Neural crest cell (in vitro differentiated cells): ENCODE results near the gene JOSD1. TPM values are rescaled to one million over a fixed set of nuclear protein-coding genes. Genes with fewer than 3 reads are reported as not detected.

Source experiments
- DNase-seq: peaks from one replicate; pipeline ENCODE4 v3.0.0; 2021; ENCODE audit warnings: low read depth, mixed read lengths, low spot score
- H3K27ac Mint-ChIP-seq: one replicate; pipeline ENCODE4 v1.8.0; 2021; ENCODE audit warnings: mild to moderate bottlenecking, mixed read lengths; ENCODE audit not compliant: unreplicated experiment
- H3K27me3 Mint-ChIP-seq: 2 replicates; pipeline ENCODE4 v1.8.0; 2021; ENCODE audit warnings: low read depth, mild to moderate bottlenecking, mixed read lengths
- H3K36me3 Mint-ChIP-seq: 2 replicates; pipeline ENCODE4 v1.8.0; 2021; ENCODE audit warnings: low read depth, mild to moderate bottlenecking, mixed read lengths
- H3K4me1 Mint-ChIP-seq: 2 replicates; pipeline ENCODE4 v1.8.0; 2021; ENCODE audit warnings: mixed read lengths
- H3K4me3 Mint-ChIP-seq: one replicate; pipeline ENCODE4 v1.8.0; 2021; ENCODE audit warnings: mild to moderate bottlenecking, mixed read lengths
- H3K9me3 Mint-ChIP-seq: 2 replicates; pipeline ENCODE4 v1.8.0; 2021; ENCODE audit warnings: mixed read lengths
- total RNA-seq: library from RNA; stranded (reverse); gene quantifications from 2 replicates; pipeline ENCODE4 v1.2.1, GENCODE V29; 2021
- TF ChIP-seq, protein P1 (sequence below): fragments of 200-600 bp; sonication (generic); conservative IDR thresholded peaks from 2 replicates; pipeline ENCODE4 v1.5.0; 2021; ENCODE audit warnings: antibody characterized with exemption, mild to moderate bottlenecking

JOSD1 gene
- total RNA-seq, 1 donor from 2014 or later: 51.8 TPM

DNA sequence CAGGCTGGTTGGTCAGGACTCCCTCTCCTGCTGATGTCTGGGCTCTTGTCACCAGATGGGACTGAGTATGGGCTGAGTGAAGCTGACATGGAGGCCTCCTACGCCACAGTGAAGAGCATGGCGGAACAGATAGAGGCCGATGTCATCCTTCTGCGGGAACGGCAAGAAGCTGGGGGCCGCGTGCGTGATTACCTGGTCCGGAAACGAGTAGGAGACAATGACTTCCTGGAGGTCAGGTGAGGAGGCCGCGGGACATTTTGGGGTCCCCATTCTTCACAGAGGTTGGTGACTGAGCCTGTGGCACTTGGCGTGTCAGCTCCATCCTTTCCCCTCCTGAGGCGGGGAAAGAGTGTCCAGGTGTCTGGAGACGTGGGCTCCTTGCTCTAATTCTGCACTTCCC, 15.1 kb upstream of the JOSD1 start:
- TF ChIP-seq, protein P1, sequence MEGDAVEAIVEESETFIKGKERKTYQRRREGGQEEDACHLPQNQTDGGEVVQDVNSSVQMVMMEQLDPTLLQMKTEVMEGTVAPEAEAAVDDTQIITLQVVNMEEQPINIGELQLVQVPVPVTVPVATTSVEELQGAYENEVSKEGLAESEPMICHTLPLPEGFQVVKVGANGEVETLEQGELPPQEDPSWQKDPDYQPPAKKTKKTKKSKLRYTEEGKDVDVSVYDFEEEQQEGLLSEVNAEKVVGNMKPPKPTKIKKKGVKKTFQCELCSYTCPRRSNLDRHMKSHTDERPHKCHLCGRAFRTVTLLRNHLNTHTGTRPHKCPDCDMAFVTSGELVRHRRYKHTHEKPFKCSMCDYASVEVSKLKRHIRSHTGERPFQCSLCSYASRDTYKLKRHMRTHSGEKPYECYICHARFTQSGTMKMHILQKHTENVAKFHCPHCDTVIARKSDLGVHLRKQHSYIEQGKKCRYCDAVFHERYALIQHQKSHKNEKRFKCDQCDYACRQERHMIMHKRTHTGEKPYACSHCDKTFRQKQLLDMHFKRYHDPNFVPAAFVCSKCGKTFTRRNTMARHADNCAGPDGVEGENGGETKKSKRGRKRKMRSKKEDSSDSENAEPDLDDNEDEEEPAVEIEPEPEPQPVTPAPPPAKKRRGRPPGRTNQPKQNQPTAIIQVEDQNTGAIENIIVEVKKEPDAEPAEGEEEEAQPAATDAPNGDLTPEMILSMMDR: no peak
- H3K9me3 Mint-ChIP-seq: no peaks in the 10 kb centered on the region
- no peak overlapping the region for H3K27ac Mint-ChIP-seq
- H3K36me3 Mint-ChIP-seq: peaks cover 7% of the 10 kb centered on the region
- H3K4me3 Mint-ChIP-seq: no peak overlapping the region
- H3K4me1 Mint-ChIP-seq: peaks cover 35% of the 10 kb centered on the region
- DNase-seq: no peak
- H3K27me3 Mint-ChIP-seq: no peaks in the 10 kb centered on the region

DNA sequence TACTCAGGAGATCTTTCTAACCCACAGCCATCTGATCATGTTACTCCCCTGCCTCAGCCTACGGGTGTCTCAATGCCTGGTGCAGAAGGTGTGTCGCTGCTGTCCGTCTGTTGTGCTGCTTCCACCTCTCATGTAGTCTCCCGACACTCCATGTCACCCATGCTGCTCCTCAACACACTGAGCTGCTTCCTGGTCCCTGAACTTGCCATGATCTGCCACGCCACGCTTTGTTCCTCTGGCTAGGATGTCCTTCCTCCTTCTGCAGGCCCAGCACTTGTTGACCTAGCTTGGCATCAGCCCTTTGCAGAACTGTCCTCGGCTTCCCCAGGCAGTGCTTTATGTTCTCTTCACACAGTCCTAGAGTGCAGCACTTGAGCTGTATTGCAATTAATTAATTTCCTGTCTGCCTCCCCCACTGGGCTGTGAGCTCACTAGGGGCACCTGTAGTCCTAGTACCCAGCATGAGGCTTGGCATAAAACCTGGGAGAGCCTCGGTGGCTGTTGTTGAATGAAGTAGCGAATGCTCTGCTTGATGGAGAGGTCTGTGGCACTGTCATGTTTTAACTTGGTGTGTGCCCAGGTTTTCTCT, 14.5 kb upstream of the JOSD1 start:
- TF ChIP-seq, protein P1: no peak
- Mint-ChIP-seq H3K4me1 (peaks cover 38% of the 10 kb centered on the region), H3K9me3 (no peaks in the 10 kb centered on the region), H3K36me3 (peaks cover 10% of the 10 kb centered on the region), H3K27me3 (no peaks in the 10 kb centered on the region), H3K27ac (no peak overlapping the region), H3K4me3 (no peak overlapping the region)
- no peak for DNase-seq

DNA sequence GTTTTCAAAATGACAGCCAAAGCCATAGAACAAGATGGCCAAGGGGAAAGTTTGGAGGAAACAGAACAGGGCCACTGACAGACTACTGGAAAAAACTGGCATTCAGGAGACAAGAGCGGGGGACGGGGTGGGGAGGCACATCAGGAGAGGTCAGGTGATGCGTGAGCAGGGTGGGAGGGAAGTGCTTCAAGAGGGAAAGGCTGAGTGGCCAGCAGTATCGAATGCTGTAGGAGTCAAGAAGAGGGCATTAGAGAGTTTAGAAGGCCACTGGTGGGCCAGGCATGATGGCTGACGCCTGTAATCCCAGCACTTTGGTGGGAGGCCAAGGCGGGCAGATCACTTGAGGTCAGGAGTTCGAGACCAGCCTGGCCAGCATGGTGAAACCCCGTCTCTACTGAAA, 13.2 kb upstream of the JOSD1 start:
- H3K4me3 Mint-ChIP-seq: peak overlapping the region; percentile 12
- no peak for DNase-seq

DNA sequence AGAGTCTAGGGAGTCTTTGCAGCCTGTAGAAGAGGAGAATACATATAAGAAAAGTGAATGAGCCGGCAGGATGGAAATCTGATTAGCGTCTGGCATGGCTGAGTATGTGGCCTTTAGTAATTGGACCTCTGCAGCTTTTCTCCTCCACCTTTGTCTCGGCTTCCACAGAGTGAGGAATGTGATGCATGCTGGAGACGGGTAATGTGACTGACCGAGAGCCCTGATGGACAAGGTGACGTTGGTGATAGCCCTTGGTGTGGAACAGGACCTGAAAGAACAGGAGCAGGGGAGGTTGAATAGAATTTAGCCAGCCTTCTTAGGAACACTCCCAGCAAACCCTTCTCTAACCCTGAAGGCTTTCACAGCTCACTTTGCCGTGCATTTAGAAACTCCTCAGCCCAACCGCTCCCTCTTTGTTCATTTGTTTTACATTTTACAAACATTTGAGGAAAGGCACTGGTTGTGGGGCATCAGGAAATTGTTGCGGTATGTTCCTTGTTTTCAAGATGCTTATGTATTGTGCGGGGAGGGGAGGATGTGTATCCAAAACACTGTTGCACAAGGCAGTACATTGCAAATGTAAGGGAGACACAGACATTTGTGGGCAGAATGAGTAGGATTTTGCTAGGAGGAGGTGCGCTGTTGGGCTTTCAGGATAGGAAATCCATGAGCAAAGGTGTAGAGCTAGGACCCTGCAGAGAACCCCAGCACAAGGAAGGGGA, 11.9 kb upstream of the JOSD1 start:
- Mint-ChIP-seq H3K9me3 (no peaks in the 10 kb centered on the region), H3K4me3 (peak overlapping the region; percentile 20), H3K36me3 (peaks cover 12% of the 10 kb centered on the region), H3K27me3 (no peaks in the 10 kb centered on the region), H3K27ac (no peak overlapping the region), H3K4me1 (peaks cover 40% of the 10 kb centered on the region)
- DNase-seq: no peak
- TF ChIP-seq, protein P1: no peak

More for the DNA sequence above, 13.2 kb upstream of the JOSD1 start:
- TF ChIP-seq, protein P1: no peak
- H3K36me3 Mint-ChIP-seq: peaks cover 10% of the 10 kb centered on the region
- H3K9me3 Mint-ChIP-seq: no peaks in the 10 kb centered on the region
- peaks cover 38% of the 10 kb centered on the region for H3K4me1 Mint-ChIP-seq
- H3K27ac Mint-ChIP-seq: no peak overlapping the region
- no peaks in the 10 kb centered on the region for H3K27me3 Mint-ChIP-seq

DNA sequence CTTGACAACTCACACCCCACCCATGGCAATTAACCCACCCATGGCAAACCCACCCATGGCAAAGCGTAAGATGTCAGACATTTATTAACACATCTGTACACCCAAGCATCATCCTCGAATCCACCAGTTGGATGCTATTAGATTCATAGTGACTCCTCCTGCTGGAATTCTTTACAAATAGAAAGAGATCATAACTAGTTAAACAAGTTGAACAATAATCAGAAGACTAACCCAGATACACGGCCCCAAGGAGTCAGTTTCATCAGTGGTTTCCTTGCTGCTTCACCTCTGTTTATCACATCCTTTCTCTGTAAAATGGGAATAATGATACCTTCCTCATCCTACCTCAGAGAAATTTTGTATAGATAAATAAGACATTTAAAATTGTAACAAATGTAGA, 10.1 kb upstream of the JOSD1 start:
- TF ChIP-seq, protein P1: no peak
- peaks cover 52% of the 10 kb centered on the region for H3K4me1 Mint-ChIP-seq
- H3K36me3 Mint-ChIP-seq: peaks cover 7% of the 10 kb centered on the region
- H3K27ac Mint-ChIP-seq: no peak overlapping the region
- H3K4me3 Mint-ChIP-seq: no peak overlapping the region
- H3K9me3 Mint-ChIP-seq: no peaks in the 10 kb centered on the region
- no peaks in the 10 kb centered on the region for H3K27me3 Mint-ChIP-seq
- DNase-seq: no peak
